HS-27A (cell line): ENCODE measurements around the gene SF3B2.
"Not testable (repeated sequence)": the region's sequence is repeated elsewhere in the genome, so short reads cannot be mapped to it uniquely, and the experiment has no call there.

ENCODE experiments used
- DNase-seq: peaks from one replicate; pipeline ENCODE4 v3.0.0-alpha.2; 2012; ENCODE audit warnings: low read depth, missing footprints

Gene SF3B2, protein sequence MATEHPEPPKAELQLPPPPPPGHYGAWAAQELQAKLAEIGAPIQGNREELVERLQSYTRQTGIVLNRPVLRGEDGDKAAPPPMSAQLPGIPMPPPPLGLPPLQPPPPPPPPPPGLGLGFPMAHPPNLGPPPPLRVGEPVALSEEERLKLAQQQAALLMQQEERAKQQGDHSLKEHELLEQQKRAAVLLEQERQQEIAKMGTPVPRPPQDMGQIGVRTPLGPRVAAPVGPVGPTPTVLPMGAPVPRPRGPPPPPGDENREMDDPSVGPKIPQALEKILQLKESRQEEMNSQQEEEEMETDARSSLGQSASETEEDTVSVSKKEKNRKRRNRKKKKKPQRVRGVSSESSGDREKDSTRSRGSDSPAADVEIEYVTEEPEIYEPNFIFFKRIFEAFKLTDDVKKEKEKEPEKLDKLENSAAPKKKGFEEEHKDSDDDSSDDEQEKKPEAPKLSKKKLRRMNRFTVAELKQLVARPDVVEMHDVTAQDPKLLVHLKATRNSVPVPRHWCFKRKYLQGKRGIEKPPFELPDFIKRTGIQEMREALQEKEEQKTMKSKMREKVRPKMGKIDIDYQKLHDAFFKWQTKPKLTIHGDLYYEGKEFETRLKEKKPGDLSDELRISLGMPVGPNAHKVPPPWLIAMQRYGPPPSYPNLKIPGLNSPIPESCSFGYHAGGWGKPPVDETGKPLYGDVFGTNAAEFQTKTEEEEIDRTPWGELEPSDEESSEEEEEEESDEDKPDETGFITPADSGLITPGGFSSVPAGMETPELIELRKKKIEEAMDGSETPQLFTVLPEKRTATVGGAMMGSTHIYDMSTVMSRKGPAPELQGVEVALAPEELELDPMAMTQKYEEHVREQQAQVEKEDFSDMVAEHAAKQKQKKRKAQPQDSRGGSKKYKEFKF

GRCh38 chr11:66051766-66052663 is at the start of gene SF3B2:
SF3B2 (plus strand) TSS chr11:66052364; CDS start chr11:66052385, 21 bp downstream.
- DNase-seq: peak; percentile 93

GRCh38 chr11:66002648-66003225 is 49.4 kb upstream of the SF3B2 start:
- no peak for DNase-seq

- DNase-seq: no peak
These were observed 48.9 kb upstream of the SF3B2 start for GRCh38 chr11:66003291-66003690.

GRCh38 chr11:66004186-66004585 is 48.0 kb upstream of the SF3B2 start:
- DNase-seq: no peak

DNA sequence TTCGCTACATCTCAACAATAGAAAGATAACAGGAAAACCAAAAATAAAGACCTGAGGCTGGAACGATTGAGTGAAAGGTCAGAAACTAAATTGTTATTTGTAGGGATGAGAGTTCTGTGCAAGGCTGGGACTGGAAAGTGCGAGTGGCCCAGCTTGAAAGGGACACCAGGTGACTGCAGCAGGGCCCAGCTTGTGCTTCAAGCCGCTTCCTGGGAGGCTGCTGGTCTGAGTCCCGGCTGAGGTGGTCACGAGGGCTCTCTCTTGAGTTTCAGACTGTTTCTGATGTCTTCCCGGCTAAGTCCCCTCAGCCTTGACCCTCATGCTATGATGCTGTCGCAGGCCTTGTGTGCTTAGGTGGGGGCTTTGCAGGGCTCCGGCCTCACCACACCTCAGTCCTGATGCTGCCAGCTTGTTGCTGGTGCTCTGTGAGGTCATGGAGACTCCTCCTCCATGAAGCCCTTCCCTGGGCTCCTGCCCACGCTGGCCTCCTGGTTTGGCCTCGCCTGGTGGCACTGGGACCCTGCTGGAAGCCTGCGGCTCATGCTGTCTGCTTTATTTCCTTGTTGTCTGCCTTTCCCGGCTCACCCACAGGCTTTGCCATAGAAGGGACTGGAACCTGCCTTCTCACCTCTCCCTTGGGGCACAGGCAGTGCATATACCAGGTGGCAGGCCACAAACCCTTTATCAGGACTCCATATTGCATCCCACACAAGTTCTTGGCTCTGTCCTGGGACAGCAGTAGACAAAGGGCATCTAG is 45.9 kb upstream of the SF3B2 start:
- DNase-seq: no peak

DNA sequence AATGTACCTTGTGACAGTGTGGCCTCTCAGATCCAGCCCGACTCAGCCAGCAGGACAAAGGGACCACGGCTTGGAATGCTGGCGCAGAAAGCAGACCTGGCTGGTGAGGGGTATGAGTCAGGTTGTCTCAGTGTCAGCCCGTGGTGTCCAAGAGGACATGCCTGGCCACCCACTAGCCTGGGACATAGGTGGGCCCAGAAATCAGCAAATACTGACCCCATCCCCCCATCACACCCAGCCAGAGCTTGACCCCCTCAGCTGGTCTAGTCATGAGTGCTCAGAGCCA is 45.3 kb upstream of the SF3B2 start:
- no peak for DNase-seq

- no peak for DNase-seq
These were observed 44.9 kb upstream of the SF3B2 start for GRCh38 chr11:66007201-66007634.

GRCh38 chr11:66008095-66008467 is 44.1 kb upstream of the SF3B2 start:
- no peak for DNase-seq

- DNase-seq: no peak
These were observed 43.6 kb upstream of the SF3B2 start for GRCh38 chr11:66008468-66009101.

GRCh38 chr11:66010036-66010435 is 42.1 kb upstream of the SF3B2 start:
- not testable (repeated sequence) for DNase-seq

GRCh38 chr11:66011239-66011784 is 40.9 kb upstream of the SF3B2 start:
- no peak for DNase-seq

GRCh38 chr11:66011785-66012303 is 40.3 kb upstream of the SF3B2 start, which contains the start of gene CST6:
CST6 (plus strand) TSS chr11:66012008; CDS start chr11:66012045, 37 bp downstream.
- no peak for DNase-seq

DNA sequence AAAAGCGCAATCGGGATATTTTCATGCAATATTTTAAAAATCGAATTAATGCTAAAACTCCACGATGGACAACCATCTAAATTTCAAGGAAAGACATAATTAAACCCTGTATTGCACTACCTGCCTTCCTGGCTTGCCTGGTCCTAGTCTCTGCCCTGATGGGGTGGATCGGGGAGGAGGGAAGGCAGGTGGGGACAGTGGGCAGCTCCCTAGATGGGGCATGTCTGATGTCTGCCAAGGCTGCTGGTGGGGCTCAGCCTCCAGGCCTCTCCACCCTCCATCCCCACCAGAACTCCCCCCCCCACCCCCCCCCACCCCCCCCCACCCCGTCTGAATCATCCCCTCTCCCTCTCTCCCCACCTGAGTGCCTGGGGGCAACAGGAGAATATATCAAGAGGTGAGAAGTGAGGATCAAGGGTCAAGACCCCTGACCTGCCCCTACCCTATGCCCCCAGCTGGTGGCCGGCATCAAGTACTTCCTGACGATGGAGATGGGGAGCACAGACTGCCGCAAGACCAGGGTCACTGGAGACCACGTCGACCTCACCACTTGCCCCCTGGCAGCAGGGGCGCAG is 39.7 kb upstream of the SF3B2 start:
- DNase-seq: no peak

DNA sequence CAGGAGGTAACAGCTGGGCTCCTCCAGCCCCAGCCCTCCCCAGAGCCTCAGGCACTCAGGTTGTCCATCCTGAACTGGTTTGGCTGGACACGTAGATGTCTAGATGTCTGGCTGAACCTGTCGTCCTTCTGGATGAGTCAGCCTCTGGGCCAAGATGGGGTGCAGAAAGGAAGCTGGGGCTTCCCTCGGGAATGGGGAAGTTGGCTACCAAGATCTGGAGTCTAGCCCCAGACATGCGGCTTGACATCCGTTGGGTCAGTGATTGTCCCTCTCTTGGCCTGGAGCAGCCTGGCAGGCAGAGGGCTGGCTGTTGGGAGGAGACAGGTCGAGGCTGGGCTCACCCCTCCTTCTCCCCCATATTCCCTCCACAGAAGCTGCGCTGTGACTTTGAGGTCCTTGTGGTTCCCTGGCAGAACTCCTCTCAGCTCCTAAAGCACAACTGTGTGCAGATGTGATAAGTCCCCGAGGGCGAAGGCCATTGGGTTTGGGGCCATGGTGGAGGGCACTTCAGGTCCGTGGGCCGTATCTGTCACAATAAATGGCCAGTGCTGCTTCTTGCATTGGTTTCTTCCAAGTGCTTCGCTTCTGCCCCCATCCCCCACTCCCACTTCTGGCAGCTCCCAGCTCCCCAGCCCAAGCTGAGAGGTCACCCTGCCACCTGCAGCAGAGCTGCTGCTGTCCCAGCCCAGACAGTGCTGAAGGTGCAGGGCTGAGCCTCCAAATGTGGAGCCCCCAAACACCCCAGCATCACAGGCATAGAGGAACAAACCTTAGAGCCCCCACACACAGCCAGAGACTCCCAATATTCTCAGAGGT is 39.0 kb upstream of the SF3B2 start:
- no peak for DNase-seq

DNA sequence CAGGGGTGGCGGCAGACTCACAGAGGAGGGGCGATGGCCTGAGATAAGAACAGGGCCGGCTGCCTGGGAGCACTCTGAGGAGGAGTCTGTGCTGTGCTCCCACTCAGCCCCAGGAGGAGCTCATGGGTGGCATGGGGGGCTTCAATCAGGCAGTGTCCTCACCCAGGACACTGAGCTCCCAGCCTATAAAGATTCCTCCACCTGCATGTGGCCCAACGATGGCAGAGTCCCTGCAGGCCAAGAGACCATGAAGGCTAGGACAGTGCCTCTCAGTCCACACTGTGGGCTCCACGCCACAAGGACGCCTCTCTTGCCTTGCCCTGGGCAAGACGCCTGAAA is 38.4 kb upstream of the SF3B2 start:
- no peak for DNase-seq

GRCh38 chr11:66014804-66015453 is 37.2 kb upstream of the SF3B2 start:
- no peak for DNase-seq

DNA sequence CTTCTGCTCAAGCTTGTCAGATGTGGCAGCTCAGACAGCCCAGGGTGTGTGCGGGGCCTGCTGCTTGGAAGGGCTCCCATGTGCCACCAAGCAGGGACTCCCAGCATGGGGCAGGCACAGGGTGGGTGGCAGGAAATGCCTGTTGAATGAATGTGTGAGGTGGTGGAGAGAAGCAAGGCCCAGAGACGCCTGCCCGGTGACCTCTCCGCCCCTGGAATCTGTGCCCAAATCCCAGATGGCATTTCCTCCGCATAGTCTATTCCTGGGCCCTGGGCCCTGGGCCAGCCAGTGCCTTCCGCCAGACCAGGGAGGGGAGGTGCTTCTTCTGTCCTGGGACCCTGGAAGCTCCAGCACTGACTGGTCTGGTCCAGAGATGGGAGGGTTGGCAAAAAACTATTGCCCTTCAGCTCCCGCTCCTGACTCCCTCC is 36.7 kb upstream of the SF3B2 start:
- peak; percentile 97 for DNase-seq
